ENCODE results near the gene HLA-E.
"Not testable (repeated sequence)": the region's sequence is repeated elsewhere in the genome, so short reads cannot be mapped to it uniquely, and the experiment has no call there.

Gene HLA-E

DNA sequence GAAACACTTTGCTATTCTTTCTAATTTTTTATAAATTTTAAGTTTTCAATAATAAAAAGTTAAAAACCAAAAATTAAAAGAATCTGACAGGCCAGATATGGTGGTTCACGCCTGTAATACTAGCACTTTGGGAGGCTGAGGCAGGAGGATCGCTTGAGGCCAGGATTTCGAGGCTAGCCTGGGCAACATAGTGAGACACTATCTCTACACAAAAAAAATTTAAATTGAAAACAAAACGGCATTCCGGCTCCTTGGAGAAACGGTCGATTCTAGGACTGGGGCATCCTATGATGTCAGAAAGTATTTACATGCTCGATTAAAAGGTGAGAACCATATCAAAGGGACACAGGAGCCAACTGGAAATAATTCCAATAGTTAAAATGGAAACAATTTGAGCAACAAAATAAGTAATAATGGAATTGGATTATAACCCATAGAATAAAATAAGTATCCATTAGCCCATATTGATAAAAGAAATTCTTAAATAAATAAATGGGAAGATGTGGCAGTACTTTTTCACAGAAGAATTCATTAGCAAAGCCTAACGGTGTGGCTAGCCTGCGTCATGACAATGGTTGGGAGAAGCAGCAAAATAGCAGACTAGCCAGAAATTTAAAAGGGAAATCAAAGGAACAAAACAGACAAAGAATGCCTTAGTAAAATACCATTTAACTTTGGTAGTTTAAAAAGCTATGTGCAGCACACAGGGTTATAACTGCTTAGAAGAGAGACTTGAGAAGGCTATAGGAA, 21.3 kb downstream of the HLA-E start:
- H3K4me3 Mint-ChIP-seq: peak overlapping the region; percentile 15
- peaks cover 2% of the 10 kb centered on the region for H3K9me3 Mint-ChIP-seq
- H3K27me3 Mint-ChIP-seq: no peaks in the 10 kb centered on the region
- no peaks in the 10 kb centered on the region for H3K36me3 Mint-ChIP-seq (ENCODE audit: low read depth)
- DNase-seq: no peak
- H3K27ac Mint-ChIP-seq: peak overlapping the region; percentile 60
- H3K4me1 Mint-ChIP-seq (ENCODE audit: low read depth): peaks cover 72% of the 10 kb centered on the region

DNA sequence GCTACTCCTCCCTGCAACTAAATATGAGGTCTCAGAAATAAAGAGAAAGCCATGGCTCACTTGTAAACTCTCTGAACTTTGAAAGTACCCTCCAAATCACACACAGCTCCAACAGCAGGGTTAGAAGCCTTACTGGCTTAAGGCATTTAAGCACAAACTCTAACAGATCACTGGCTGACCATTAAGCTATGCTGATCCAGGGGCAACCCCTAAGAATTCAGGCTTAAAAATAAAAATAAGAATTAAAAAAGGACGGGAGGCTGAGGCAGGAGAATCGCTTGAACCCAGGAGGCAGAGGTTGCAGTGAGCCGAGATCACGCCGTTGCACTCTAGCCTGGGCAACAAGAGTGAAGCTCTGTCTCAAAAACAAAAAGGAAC, 21.8 kb downstream of the HLA-E start:
- peak overlapping the region; percentile 60 for H3K27ac Mint-ChIP-seq
- peaks cover 2% of the 10 kb centered on the region for H3K9me3 Mint-ChIP-seq
- H3K4me3 Mint-ChIP-seq: peak overlapping the region; percentile 15
- peak; percentile 22 for DNase-seq
- peaks cover 72% of the 10 kb centered on the region for H3K4me1 Mint-ChIP-seq (ENCODE audit: low read depth)
- H3K36me3 Mint-ChIP-seq (ENCODE audit: low read depth): no peaks in the 10 kb centered on the region
- no peaks in the 10 kb centered on the region for H3K27me3 Mint-ChIP-seq

GRCh38 chr6:30513451-30513850, 24.1 kb downstream of the HLA-E start:
- Mint-ChIP-seq H3K4me3 (no peak overlapping the region), H3K4me1 (ENCODE audit: low read depth) (peaks cover 70% of the 10 kb centered on the region), H3K9me3 (peaks cover 5% of the 10 kb centered on the region), H3K36me3 (ENCODE audit: low read depth) (peaks cover 9% of the 10 kb centered on the region), H3K27ac (no peak overlapping the region), H3K27me3 (no peaks in the 10 kb centered on the region)
- no peak for DNase-seq

- peak overlapping the region; percentile 98 for H3K27ac Mint-ChIP-seq
- no peaks in the 10 kb centered on the region for H3K27me3 Mint-ChIP-seq
- peaks cover 24% of the 10 kb centered on the region for H3K36me3 Mint-ChIP-seq (ENCODE audit: low read depth)
- peaks cover 14% of the 10 kb centered on the region for H3K9me3 Mint-ChIP-seq
- H3K4me1 Mint-ChIP-seq (ENCODE audit: low read depth): peaks cover 68% of the 10 kb centered on the region
- peak overlapping the region; percentile 81 for H3K4me3 Mint-ChIP-seq
- DNase-seq: no peak
These were observed 25.8 kb downstream of the HLA-E start for GRCh38 chr6:30515106-30515505.

DNA sequence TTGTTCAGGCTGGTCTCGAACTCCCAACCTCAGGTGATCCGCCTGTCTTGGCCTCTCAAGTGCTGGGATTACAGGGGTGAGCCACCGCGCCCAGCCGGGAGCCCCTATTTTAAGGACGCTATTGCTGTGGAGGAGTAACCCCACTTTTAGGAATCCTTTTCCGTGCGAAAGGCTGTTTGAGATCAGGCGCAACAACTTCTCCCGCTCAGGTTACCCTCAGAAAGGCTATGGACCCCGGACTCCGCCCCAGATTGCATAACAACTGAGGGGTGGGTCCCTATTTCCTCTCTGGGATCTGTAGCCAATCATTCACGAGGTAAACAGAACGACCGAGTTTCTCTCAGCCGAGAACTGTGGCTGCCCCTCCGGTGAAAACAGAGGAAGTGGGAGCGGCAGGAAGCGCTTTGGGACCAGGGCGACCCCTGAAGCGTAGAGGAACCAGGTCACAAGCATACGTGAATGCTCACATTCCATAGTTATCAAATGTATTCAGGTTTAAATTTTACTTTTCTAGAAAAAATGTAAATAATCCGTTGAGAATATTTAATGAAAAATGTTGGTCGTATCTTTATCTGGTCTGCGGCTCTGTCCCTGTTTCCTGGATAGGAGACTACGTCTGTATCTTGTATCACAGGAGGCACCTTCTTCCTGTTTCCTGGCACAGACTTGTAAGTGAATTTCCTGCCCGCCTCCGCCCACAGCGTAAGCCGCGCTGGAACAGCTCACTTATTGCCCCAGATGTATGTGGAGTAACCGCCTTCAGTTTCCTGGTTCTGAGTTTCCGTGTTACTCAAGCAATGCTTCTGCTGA, 26.8 kb downstream of the HLA-E start:
- DNase-seq: peak; percentile 88
- Mint-ChIP-seq H3K27me3 (no peaks in the 10 kb centered on the region), H3K36me3 (ENCODE audit: low read depth) (peaks cover 31% of the 10 kb centered on the region), H3K27ac (peak overlapping the region; percentile 98), H3K4me1 (ENCODE audit: low read depth) (peaks cover 68% of the 10 kb centered on the region), H3K9me3 (peaks cover 14% of the 10 kb centered on the region), H3K4me3 (peak overlapping the region; percentile 81)

DNA sequence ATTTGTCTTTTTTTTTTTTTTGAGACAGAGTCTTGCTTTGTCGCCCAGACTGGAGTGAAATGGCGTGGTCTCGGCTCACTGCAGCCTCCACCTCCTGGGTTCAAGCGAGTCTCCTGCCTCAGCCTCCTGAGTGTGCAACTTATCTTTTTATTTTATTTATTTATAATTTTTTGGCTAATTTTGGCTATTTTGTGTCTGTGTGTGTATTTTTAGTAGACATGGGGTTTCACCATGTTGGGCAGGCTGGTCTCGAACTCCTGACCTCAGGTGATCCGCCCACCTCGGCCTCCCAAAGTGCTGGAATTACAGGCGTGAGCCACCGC, 27.4 kb downstream of the HLA-E start:
- Mint-ChIP-seq H3K4me3 (peak overlapping the region; percentile 81), H3K36me3 (ENCODE audit: low read depth) (peaks cover 35% of the 10 kb centered on the region), H3K4me1 (ENCODE audit: low read depth) (peaks cover 68% of the 10 kb centered on the region), H3K27ac (peak overlapping the region; percentile 98), H3K9me3 (peaks cover 14% of the 10 kb centered on the region)
- H3K27me3 Mint-ChIP-seq, DNase-seq: not testable (repeated sequence)

DNA sequence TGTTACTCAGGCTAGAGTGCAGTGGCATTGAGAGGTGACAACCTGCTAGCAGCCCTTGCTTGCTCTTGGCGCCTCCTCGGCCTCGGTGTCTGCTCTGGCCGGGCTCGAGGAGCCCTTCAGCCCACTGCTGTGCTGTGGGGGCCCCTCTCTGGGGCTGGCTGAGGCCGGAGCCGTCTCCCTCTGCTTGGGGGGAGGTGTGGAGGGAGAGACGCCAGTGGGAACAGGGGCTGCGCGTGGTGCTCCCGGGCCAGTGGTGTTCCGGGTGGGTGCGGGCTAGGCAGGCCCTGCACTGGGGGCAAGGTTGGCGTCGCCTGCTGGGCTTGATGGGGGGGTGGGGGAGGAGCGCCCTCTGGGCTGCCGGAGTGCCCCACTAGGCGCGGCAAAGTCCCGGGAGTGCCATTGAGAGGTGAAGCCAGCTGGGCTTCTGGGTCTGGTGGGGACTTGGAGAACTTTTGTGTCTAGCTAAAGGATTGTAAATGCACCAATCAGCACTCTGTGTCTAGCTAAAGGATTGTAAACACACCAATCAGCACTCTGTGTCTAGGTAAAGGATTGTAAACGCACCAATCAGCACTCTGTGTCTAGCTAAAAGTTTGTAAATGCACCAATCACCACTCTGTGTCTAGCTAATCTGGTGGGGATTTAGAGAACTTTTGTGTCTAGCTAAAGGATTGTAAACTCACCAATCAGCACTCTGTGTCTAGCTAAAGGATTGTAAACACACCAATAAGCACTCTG, 28.6 kb downstream of the HLA-E start:
- H3K27ac Mint-ChIP-seq: peak overlapping the region; percentile 98
- H3K36me3 Mint-ChIP-seq (ENCODE audit: low read depth): peaks cover 42% of the 10 kb centered on the region
- peaks cover 20% of the 10 kb centered on the region for H3K9me3 Mint-ChIP-seq
- DNase-seq, H3K4me3 Mint-ChIP-seq, H3K27me3 Mint-ChIP-seq: not testable (repeated sequence)
- peaks cover 72% of the 10 kb centered on the region for H3K4me1 Mint-ChIP-seq (ENCODE audit: low read depth)

- peak overlapping the region; percentile 6 for H3K4me3 Mint-ChIP-seq
- H3K4me1 Mint-ChIP-seq (ENCODE audit: low read depth): peaks cover 77% of the 10 kb centered on the region
- peaks cover 48% of the 10 kb centered on the region for H3K36me3 Mint-ChIP-seq (ENCODE audit: low read depth)
- peaks cover 27% of the 10 kb centered on the region for H3K9me3 Mint-ChIP-seq
- peak; percentile 54 for DNase-seq
- H3K27me3 Mint-ChIP-seq: not testable (repeated sequence)
- peak overlapping the region; percentile 83 for H3K27ac Mint-ChIP-seq
These were observed 29.3 kb downstream of the HLA-E start for GRCh38 chr6:30518505-30519145.

DNA sequence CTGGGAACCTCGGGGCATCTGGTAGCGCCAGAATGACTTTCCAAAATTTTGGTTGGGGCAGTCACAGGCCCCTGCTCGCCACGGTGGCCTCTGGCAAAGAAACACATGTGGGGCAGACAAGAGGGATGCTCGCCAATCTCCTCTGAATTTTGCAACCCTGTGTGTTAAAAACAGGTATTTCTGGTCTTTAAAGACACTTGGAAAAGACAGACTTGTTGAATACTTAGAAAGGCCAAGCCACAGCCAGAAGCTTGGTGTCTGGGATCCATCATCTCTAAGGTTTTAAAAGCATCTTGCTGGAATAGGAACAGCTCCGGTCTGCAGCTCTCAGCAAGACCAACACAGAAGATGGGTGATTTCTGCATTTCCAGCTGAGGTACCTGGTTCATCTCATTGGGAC, 31.2 kb downstream of the HLA-E start:
- Mint-ChIP-seq H3K4me1 (ENCODE audit: low read depth) (peaks cover 76% of the 10 kb centered on the region), H3K9me3 (peaks cover 33% of the 10 kb centered on the region), H3K4me3 (no peak overlapping the region), H3K36me3 (ENCODE audit: low read depth) (peaks cover 55% of the 10 kb centered on the region), H3K27me3 (no peaks in the 10 kb centered on the region), H3K27ac (no peak overlapping the region)
- no peak for DNase-seq

DNA sequence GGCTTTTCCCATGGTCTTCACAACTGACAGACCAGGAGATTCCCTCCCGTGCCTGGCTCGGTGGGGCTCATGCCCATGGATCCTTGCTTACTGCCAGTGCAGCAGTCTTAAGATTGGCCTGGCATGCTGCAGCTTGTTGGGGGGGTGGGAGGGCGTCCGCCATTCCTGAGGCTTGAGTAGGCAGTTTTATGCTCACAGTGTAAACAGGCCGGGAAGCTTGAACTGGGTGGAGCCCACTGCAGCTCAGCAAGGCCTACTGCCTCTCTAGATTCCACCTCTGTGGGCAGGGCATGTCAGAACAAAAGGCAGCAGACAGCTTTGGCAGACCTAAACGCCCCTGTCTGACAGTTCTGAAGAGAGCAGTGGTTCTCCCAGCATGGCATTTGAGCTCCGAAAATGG, 31.8 kb downstream of the HLA-E start:
- H3K27me3 Mint-ChIP-seq, DNase-seq, H3K4me3 Mint-ChIP-seq: not testable (repeated sequence)
- Mint-ChIP-seq H3K27ac (peak overlapping the region; percentile 28), H3K36me3 (ENCODE audit: low read depth) (peaks cover 56% of the 10 kb centered on the region), H3K4me1 (ENCODE audit: low read depth) (peaks cover 77% of the 10 kb centered on the region), H3K9me3 (peaks cover 35% of the 10 kb centered on the region)

GRCh38 chr6:30521952-30522351, 32.6 kb downstream of the HLA-E start:
- H3K4me1 Mint-ChIP-seq (ENCODE audit: low read depth): peaks cover 78% of the 10 kb centered on the region
- H3K27me3 Mint-ChIP-seq, DNase-seq, H3K4me3 Mint-ChIP-seq: not testable (repeated sequence)
- peaks cover 55% of the 10 kb centered on the region for H3K36me3 Mint-ChIP-seq (ENCODE audit: low read depth)
- peak overlapping the region; percentile 28 for H3K27ac Mint-ChIP-seq
- H3K9me3 Mint-ChIP-seq: peaks cover 38% of the 10 kb centered on the region

GRCh38 chr6:30526444-30526843, 37.1 kb downstream of the HLA-E start:
- Mint-ChIP-seq H3K27ac (peak overlapping the region; percentile 70), H3K9me3 (peaks cover 26% of the 10 kb centered on the region), H3K36me3 (ENCODE audit: low read depth) (peaks cover 28% of the 10 kb centered on the region), H3K4me1 (ENCODE audit: low read depth) (peaks cover 82% of the 10 kb centered on the region)
- not testable (repeated sequence) for H3K4me3 Mint-ChIP-seq, H3K27me3 Mint-ChIP-seq, DNase-seq

GRCh38 chr6:30529349-30529875, 40.1 kb downstream of the HLA-E start:
- not testable (repeated sequence) for H3K27me3 Mint-ChIP-seq, H3K9me3 Mint-ChIP-seq
- peaks cover 11% of the 10 kb centered on the region for H3K36me3 Mint-ChIP-seq (ENCODE audit: low read depth)
- peak overlapping the region; percentile 100 for H3K27ac Mint-ChIP-seq
- DNase-seq: peak; percentile 65
- H3K4me1 Mint-ChIP-seq (ENCODE audit: low read depth): peaks cover 78% of the 10 kb centered on the region
- peak overlapping the region; percentile 8 for H3K4me3 Mint-ChIP-seq

- Mint-ChIP-seq H3K36me3 (ENCODE audit: low read depth) (peaks cover 8% of the 10 kb centered on the region), H3K27me3 (no peaks in the 10 kb centered on the region), H3K9me3 (peaks cover 6% of the 10 kb centered on the region), H3K4me3 (peak overlapping the region; percentile 8), H3K27ac (peak overlapping the region; percentile 100), H3K4me1 (ENCODE audit: low read depth) (peaks cover 72% of the 10 kb centered on the region)
- no peak for DNase-seq
These were observed 40.7 kb downstream of the HLA-E start for GRCh38 chr6:30530014-30530413.

Data from activated T-cell treated with anti-CD3 and anti-CD28 coated beads, Interleukin-2, amount 50 U/mL, for 24 hours (primary cell).